GM19455 (cell line): ENCODE measurements around the gene INO80B.
"Not testable (repeated sequence)": the region's sequence is repeated elsewhere in the genome, so short reads cannot be mapped to it uniquely, and the experiment has no call there.

Source experiments
- ATAC-seq: cut with Tn5 transposase; IDR thresholded peaks from one replicate; pipeline ENCODE4 v1.9.1; 2021; ENCODE audit not compliant: unreplicated experiment

INO80B gene

GRCh38 chr2:74425523-74425922 is 29.4 kb upstream of the INO80B start:
- no peak for ATAC-seq

- no peak for ATAC-seq
Measured at GRCh38 chr2:74426181-74426758, 28.6 kb upstream of the INO80B start.

GRCh38 chr2:74427551-74427950 is 27.3 kb upstream of the INO80B start:
- no peak for ATAC-seq

GRCh38 chr2:74428675-74429074 is 26.2 kb upstream of the INO80B start:
- ATAC-seq: no peak

GRCh38 chr2:74429487-74430451 is 25.1 kb upstream of the INO80B start:
- ATAC-seq: no peak

- ATAC-seq: no peak
Measured at GRCh38 chr2:74430502-74430901, 24.4 kb upstream of the INO80B start.

GRCh38 chr2:74436111-74436805 is 18.6 kb upstream of the INO80B start:
- ATAC-seq: no peak

- ATAC-seq: no peak
Measured at GRCh38 chr2:74436848-74437695, 17.8 kb upstream of the INO80B start.

GRCh38 chr2:74438248-74438647 is 16.6 kb upstream of the INO80B start:
- no peak for ATAC-seq

GRCh38 chr2:74439373-74439772 is 15.5 kb upstream of the INO80B start:
- no peak for ATAC-seq

- no peak for ATAC-seq
Measured at GRCh38 chr2:74439803-74440377, 15.0 kb upstream of the INO80B start.

- ATAC-seq: peak; percentile 81
Measured at GRCh38 chr2:74440378-74441169, 14.3 kb upstream of the INO80B start.

- no peak for ATAC-seq
Measured at GRCh38 chr2:74441170-74441689, 13.7 kb upstream of the INO80B start.

- ATAC-seq: no peak
Measured at GRCh38 chr2:74441690-74442482, 13.0 kb upstream of the INO80B start, which contains the start of gene RTKN. RTKN (minus strand) TSS chr2:74441937; CDS start chr2:74441816, 121 bp downstream.

- not testable (repeated sequence) for ATAC-seq
Measured at GRCh38 chr2:74442483-74443297, 12.2 kb upstream of the INO80B start.

GRCh38 chr2:74444498-74445318 is 10.2 kb upstream of the INO80B start:
- no peak for ATAC-seq
